ENCODE data around the gene CKS2.

Gene CKS2

GRCh38 chr9:89363921-89364665, 53.1 kb downstream of the CKS2 start:
- in situ Hi-C loops (cut with MboI; ENCODE audit: low sequenced_read_pairs): no loop called here

DNA sequence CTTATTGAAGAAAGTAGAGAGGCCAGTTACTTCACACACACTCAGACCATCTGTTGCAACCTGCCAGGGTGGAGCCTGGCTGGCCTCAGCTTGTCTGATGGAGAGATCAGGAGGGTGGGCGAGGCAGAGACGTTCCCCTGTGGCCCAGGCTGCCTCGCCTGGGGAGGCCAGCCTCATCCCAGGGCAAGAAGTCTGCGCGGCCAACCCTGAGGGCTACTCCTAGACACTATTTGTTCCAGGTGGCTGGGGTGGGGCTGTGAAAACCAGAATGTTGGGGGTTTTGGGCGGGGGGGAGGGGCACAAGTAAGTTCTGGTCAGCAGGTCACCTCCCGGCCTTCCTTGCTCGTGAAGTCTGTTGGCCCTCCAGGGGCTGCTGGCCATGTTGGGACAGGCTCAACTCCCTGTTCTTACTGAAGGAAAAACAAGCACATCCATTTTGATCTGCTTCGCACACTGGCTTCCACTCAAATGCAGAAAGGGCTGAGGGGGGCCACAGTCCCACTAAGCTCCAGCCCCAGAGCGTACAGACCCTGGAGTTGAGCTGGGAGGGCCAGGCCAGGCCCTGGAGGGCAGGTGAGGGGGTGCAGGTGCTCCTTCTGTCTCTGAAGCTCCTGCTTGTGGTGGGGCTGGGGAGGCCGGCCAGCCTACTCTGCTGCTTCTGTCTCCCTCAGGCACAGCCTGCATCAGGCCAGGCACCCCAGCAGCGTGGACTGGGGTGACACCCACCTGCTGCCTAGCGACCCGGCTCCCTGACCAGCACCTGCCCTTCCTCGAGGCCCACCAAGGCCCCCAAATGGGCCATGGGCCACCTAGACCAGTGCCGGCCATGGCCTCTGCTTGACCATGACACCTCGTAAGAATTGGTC, 53.9 kb downstream of the CKS2 start:
- in situ Hi-C loops (cut with MboI; ENCODE audit: low sequenced_read_pairs): no loop called here

DNA sequence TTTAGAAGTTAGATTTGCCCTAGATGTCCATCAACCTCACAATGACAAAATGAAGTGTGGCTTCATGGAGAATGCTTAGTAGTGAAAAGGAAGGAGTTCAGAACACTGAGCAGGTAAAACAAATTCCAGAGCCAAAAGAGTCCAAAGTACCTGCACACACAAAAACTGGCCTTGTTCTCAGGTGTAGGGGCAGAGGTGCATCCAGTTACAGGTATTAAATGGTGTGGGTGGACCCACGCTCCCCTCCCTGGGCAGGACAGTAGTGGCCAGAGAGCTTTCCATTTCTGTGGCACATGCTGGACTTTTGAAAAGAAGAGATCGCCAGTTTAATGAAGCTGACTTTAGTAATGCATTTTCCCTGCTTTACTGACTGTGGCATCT, 54.5 kb downstream of the CKS2 start:
- in situ Hi-C loops (cut with MboI; ENCODE audit: low sequenced_read_pairs): no loop called here

Measured in HL-60/S4 treated with retinoic acid at 250 ng/mL for 4 days and 3 days (cell line).